NCI-H2171 treated with DMSO at 0.1 percent for 48 hours (cell line): Measurements from ENCODE around the gene GMNC.
A peak's percentile ranks its signal among the peaks of the same experiment; 100 is the strongest.

Experiments used
- DNase-seq: peaks from one replicate; lab custom pipeline; 2025; lab: John Stamatoyannopoulos, UW

The GMNC gene

GRCh38 chr3:190849607-190850006 is 12.9 kb downstream of the GMNC start:
- DNase-seq = no peak

GRCh38 chr3:190848870-190849269 is 13.6 kb downstream of the GMNC start:
- DNase-seq = no peak

GRCh38 chr3:190847436-190847835 is 15.1 kb downstream of the GMNC start:
- no peak for DNase-seq

DNA sequence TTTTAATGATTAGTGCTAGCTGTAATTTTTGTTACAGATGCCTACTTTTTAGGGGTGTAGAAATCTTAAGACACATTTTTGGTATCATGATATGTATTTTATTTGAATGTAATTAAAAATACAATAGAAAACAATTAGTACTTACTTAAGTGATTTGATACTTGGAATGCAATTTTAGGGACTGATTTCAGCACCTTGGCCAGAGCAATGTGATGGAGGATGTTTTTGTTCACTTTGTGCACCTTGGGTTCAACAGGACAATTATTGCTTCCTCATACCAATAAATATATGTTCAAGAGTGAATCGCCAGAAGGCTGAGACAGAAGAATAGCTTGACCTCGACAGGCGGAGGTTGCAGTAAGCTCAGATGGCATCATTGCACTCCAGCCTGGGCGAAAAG is 22.3 kb downstream of the GMNC start:
- DNase-seq = no peak

DNA sequence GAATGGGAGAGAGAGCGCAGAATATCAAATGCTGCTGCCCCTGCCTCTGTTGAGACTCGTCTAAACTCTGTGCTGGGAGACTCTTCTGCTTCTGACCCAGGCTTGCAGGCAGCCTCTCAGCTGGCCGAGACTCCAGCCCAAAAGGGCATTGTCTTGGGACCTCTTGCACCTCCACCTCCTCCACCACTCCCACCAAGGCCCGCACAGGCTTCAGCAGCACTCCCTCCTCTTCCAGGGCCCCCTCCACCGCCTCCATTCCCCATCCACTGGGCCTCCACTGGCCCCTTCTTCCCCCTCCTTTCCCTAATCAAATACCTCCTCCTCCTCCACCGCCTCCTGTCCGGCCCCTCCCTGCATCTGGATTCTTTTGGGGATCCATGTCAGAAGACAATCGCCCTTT is 31.3 kb downstream of the GMNC start:
- DNase-seq = no peak

DNA sequence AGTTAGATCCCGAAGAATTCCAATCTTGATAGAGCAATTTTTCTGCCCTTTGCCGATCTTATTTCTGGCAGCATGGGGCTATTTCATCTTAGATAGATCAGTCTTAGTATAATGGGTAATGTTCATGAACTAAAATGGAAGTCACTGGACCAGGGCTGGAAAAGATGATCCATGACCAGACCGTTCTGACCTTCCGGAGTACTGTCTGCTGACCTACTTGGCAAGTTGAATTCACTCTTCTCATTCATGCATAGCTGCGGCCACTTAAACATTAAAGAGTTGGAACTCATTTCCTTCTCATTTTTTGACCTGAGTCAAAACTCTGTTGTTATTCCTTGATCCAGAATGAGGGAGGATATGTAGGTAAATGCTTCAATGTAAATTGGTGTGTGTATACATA is 32.5 kb downstream of the GMNC start:
- no peak for DNase-seq

GRCh38 chr3:190826018-190826417 is 36.5 kb downstream of the GMNC start:
- no peak for DNase-seq

- no peak for DNase-seq
Observed at GRCh38 chr3:190825386-190826016, 37.0 kb downstream of the GMNC start.

DNA sequence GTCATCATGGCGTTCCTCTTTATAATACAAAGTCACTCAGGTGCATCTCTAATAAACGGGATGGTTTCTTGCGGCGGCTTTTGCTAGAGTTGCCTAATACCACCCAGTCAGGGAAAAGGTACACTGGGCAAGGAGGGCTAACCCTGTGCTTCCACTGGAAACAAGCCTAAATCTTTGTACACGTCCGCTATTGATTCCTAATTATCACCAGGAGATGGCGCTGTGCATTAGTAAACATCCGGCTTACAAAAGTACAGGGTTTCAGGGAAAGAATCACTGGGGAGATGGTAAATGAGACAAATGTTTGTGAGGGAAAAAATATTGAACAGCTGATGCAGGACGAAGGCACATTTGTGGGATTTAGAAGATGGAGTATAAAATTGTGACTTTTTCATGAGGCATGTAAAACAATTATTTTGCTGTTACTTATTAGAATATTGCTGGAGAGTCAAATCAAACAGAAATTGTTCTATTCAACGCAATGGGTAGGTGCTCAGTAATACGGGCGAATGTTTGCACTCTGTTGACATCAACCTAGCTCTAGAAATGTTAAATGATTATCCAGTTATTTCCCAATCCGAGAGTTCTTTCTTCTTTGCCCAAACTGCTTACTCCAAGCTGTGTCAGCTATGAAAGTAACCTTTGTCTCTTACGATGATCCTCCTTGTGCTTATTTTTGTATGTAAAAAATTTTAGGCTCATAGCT is 50.6 kb downstream of the GMNC start:
- DNase-seq = peak; percentile 58

GRCh38 chr3:190810957-190811356 is 51.5 kb downstream of the GMNC start:
- DNase-seq = no peak

- no peak for DNase-seq
Observed at GRCh38 chr3:190809351-190809750, 53.1 kb downstream of the GMNC start.

GRCh38 chr3:190807719-190808375 is 54.6 kb downstream of the GMNC start:
- DNase-seq = no peak
